Dedifferentiated amniotic fluid mesenchymal stem cell (primary cell): ENCODE data around the gene PRR35.

ENCODE experiments used
- DNase-seq: peaks from one replicate; pipeline ENCODE4 v3.0.0-alpha.2; 2016; ENCODE audit errors: extremely low spot score

The PRR35 gene

DNA sequence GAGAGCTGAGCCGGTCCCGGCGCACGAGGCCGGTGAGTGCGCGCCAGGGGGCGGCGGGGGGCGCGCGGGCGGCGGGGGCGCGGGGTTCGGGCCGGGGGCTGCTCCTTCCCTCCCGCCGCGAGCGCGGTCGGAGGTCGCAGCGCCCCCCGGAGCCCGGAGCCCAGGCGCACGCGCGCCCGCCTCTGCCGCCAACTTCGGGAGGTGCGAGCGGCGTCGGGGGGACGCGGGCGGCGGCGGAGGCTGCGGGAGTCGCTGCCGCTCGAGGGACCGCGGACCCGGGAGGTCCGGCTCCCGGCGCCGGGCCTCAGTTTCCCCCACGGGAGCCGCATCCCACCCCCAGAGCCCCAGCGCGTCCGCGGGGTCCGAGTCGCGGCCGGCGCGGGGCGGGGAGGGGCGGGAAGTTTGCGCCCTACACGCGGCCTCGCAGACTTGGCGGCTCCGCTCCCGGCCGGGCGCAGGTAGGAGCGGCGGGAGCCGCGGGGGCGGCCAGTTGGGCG is at the start of gene PRR35:
Gene PRR35 (plus strand): TSS at position 191 of the 497 bp plus-strand sequence. CDS start 2,901 bp downstream, outside the sequence.
- DNase-seq, result no peak

DNA sequence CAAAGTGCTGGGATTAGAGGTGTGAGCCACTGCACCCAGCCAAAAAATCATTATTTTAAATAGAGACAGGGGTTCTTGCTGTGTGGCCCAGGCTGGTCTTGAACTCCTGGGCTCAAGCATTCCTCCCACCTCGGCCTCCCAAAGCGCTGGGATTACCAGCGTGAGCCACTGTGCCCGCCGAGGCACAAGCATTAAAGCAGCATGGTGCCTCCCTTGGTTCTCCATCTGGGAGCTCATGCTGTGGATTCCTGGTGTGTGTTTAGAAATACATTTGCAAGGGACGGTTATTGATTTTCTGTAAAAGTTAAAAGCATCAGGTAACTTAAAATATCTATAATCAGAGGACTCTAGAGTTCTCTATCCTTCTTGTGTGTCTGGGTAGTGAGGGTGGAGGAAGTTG is 47.4 kb upstream of the PRR35 start:
- no peak for DNase-seq

DNA sequence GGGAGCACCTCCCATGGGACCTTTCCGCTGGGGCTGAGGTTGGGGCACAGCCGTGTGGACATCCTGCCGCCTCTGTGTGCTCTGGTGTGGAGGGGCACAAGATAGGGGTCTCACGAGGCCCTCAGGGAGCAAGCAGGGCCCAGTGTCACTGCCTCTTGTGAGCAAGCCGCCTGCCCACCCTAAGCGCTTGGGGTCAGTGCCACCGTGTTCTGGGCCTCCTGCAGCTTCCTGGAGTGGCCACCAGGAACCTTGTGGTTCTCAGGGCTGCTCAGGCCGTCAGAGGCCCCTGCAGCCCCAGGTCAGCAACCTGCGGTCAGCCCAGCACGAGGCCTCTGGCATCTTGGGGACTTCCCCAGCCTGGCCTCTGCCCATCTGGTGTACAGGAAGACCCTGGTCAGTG is 46.2 kb upstream of the PRR35 start:
- DNase-seq, result no peak

DNA sequence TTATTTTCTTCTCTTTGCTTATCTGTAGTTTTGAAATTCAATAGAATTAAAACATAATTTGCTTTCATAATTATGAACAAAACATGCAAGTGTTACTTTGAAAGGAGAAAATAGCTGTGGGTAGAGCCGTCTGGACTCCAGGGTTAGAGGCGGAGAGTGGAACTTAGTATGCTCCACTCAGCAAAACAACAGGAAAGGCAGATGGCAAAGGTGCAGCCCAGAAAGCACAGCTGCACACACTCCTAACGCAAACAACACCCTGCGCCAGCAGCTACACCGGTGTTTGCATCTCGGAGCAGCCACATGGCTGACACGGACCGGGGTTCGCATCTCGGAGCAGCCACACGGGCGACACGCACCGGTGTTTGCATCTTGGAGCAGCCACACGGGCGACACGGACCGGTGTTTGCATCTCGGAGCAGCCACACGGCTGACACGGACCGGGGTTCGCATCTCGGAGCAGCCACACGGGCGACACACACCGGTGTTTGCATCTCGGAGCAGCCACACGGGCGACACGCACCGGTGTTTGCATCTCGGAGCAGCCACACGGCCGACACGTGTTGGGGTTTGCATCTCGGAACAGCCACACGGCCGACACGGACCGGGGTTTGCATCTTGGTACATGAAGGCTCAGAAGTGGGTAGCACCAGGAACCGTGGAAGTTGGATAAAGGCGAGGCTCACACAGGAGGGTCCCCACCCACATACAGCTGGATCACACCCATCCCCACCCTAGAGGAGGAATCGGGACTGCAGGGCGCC is 44.8 kb upstream of the PRR35 start:
- no peak for DNase-seq

DNA sequence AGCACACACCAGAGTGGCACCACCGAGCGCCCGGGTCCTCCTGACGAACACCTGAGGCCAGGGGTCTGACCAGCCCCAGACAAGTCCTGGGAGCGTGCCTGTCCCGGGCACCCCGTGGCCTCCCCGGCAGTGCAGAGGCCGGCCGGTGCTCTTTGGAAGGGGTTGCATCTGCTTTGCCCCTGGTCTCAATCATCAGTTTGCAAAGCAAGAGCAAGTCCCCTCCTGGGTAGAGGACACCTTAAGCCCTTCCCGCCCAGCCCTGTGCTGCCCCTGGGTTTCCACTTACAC is 44.3 kb upstream of the PRR35 start:
- DNase-seq, result no peak

DNA sequence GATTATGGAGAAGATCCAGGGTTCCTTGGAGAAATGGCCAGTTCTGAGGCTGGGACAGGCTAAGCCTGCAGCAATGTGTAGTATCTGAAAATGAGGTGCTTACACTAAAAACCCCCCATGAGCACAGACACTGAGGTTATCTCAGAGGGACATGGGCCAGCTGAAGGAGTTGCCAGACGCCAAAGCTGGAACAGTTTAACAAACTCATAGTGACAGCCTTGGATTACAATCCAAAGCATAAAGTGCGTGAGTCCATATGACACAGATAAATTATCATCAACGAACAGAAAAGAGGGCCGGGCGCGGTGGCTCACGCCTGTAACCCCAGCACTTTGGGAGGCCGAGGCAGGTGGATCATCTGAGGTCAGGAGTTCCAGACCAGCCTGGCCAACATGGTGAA is 43.9 kb upstream of the PRR35 start:
- no peak for DNase-seq

DNA sequence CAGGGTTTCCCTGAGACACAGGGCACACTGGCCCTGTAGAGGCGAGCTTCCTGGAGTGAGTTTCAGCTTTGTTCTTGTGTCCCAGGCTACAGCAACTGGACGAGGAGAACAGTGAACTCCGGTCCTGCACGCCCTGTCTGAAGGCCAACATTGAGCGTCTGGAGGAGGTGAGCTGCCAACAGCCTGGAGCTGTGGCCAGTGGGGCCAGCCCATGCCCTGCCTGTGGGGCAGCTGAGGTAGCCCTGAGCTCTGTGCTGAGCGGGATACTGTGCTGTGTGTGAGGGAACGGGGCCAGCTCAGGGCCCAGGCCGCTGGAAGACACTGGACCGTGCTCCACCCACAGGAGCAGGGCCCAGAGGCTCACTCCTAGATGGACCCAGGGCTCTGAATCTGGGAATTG is 41.3 kb upstream of the PRR35 start:
- no peak for DNase-seq

DNA sequence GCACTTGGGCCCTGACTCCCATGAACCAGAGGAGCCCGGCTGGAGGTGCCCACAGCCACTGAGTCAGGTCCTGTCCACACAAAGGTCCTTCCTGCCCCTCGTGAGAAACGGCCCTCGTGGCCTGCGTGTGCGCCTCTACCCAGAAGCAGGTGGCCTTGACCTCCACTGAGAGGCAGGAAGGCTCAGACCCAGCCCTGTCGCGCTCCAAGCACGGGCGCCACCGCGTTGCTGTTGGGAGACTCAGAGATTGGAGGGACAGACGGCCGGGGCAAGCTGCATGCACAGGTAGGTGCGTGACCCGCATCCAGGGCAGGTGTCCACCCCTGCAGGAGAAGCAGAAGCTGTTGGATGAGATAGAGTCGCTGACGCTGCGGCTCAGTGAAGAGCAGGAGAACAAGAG is 40.8 kb upstream of the PRR35 start:
- no peak for DNase-seq

DNA sequence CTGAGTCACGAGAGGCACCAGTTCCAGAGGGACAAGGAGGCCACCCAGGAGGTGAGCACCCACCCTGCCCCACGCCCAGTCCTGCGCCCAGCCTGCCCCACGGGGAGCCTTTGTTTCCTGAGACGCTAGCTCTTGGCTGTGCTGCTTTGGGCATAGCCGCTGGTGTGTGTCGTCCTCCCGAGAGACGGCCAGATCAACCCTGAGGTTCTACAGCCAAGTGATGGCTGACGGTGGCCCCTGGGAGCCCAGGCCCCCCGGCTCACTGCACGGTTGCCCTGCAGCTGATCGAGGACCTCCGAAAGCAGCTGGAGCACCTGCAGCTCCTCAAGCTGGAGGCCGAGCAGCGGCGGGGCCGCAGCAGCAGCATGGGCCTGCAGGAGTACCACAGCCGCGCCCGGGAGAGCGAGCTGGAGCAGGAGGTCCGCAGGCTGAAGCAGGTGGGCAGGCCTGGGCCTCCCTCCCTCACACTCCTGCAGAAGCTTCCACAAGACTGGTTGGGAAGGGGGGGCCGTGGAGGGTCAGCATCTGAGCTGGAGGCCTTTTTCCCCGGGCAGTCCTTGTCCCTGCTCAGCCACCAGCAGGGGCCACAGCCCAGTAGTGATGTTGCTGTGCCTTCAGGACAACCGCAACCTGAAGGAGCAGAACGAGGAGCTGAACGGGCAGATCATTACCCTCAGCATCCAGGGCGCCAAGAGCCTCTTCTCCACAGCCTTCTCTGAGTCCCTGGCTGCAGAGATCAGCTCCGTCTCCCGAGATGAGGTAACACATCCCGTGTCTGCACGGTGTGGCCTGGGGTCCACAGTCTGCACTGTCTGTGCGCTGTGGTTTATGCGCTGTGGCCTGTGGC is 40.1 kb upstream of the PRR35 start:
- no peak for DNase-seq

DNA sequence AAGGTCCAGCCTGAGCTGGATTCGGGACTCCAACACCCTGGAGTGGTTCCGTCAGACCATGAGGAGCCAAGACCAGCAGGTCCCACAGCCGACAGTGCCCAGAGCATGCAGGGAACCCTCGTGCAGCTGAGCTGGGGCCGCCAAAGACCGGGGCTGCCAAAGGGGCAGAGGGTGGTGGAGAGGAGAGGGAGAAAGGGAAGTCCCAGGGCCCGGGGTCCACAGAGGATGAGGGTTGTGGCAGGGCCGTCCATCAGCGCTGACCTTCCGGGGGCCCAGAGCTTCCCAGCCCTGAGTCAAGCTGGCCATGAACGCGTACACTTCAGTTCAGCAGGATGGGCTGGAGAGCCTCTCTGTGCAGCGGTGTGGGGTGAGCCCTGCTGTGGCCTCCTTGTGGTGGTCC is 39.3 kb upstream of the PRR35 start:
- no peak for DNase-seq

DNA sequence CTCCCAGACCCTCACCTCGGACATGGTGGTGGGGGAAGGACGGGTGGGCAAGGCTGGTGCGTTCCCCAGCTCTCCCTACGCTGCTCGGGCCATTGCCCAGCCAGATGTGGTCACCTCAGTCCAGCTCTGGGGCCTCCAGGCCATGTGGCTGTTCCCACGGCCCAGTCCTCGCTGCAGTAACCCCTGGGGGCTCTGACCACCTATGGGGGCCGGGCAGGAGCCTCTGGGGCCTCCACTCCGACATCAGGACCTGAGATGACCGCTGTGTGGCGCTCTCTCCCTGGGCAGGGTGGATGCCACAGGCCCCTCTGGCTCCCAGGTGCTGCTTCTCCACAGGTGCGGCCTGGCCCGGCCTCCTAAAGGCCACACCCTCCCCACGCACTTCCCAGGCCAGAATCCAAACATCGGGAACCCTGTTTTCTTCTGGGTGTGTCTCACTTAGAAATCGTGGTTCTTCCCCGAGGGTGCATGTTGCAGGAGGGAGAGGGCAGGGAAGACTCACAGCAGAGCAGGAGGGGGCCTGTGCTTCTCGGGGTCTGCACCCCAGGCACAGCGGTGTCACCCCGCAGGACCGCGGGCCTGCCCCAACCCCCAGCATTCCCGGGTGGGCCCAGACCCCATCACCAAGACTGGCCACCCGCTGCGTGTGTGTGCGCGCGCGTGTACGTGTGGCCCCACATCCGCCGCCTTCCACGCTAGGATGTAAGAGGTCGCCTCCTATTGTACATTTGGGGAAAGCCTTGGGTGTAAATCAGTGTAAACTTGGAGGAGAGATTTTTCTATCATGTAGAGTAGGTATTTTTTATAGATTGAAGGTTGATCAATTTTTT is 38.6 kb upstream of the PRR35 start:
- no peak for DNase-seq

DNA sequence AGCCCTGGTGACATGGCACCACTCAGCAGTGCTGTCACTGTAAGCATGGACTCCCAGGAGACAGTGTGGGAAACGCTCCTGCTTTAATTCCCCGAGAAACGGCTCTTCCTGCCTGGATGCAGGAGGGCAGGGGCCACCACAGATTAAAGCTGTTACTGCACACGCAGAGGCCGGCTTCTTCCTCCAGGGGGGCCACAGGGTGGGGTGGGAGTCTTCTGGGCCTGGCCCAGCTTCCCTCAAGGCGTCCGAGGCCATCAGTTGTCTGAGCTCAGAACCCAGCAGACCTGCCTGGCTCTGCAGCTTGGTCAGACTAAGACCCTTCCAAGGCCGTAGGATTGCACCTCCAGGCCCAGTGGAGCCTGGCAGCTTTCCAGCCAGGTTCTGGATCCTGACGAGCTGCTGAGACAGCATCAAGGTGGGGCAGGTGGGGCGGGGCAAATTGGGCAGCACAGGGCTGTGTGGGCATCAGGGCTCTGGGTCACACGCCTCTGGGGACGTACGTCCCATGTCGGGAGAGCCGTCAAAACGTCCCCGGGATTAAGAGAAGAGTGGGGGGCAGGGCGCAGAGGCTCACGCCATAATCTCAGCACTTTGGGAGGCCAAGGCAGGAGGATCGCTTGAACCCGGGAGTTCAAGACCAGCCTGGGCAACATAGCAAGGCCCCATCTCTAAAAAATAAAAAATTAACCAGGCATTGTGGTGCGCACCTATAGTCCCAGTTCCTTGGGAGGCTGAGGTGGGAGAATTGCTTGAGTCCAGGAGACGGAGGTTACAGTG is 37.7 kb upstream of the PRR35 start:
- DNase-seq, result no peak

DNA sequence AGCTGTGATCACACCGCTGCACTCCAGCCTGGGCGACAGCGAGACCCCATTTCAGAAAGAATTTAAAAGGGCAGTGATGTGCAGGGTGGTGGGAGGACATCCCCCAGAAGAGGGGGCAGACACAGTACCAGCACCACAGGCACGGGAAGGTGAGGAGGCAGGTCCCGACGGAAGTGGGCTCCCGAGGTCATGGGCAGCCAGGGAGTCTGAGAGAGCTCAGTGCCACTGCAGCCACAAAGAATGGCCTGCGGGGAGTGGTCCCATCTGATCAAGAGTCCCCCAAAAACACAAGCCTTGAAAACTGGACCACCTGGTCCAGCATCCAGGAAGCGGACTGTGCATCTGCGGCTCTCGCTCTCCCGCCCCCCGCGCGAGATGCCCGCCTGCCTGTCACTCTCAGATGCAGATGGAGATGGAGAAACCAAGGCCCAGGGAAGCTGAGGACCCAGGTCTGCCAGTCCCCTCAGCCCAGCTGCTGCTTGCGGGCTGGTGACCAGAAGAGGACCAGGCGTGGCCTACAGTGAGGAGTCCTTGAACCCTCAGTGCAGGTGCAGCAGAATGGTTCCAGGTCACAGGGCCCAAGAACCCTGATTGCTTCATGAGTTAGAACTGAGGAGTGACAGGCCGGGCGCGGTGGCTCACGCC is 37.0 kb upstream of the PRR35 start:
- DNase-seq, result no peak

DNA sequence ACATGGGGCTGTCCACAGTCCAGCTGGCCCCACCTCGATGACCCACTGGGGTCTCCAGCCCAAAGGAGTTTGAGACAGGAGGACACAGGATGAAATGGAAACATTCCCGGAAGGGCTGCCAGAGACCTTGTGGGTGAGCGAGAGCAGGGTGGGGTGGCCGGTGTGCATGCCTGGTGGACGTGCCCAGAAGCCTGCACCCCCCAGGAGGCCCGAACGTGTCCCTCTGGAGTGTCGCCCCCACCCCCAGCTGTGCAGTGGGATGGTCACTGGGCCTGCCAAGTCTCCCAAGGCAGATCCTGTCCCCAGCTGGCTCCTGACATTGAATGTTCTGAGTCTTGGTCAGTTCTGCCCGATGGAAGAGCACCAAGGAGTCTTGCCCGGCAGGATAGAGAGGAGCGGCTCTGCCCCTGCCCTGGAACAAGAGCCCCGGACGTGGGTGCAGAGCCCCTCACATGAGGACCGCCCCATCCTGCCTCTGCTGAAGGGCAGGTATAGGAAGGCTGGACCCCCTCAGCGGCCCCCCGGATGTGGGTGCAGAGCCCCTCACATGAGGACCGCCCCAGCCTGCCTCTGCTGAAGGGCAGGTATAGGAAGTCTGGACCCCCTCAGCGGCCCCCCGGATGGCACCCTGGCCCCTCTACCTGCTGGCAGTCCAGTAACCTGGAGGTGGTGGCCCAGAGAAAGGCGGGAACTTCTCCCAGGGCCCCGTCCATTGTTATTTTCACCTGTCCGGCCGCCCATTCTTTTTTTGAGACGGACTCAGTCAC is 35.7 kb upstream of the PRR35 start:
- no peak for DNase-seq

DNA sequence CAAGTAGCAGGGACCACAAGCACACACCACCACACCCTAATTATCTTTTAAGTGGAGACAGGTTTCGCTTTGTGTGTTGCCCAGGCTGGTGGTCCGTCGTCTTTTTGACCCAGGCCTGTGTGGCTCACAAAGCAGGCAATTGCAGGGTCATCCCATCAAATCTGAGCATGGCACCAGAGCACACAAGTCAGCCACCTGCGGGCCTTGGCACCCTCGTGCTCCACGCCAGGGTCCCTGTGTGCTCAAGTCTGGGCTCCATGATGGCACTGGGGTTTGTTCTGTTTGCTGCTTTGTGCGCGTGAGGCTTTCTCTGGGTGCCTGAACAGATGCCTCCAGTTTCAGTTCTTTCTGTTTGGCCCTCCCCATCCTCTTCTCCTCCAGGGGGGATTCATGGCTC is 35.1 kb upstream of the PRR35 start:
- no peak for DNase-seq

DNA sequence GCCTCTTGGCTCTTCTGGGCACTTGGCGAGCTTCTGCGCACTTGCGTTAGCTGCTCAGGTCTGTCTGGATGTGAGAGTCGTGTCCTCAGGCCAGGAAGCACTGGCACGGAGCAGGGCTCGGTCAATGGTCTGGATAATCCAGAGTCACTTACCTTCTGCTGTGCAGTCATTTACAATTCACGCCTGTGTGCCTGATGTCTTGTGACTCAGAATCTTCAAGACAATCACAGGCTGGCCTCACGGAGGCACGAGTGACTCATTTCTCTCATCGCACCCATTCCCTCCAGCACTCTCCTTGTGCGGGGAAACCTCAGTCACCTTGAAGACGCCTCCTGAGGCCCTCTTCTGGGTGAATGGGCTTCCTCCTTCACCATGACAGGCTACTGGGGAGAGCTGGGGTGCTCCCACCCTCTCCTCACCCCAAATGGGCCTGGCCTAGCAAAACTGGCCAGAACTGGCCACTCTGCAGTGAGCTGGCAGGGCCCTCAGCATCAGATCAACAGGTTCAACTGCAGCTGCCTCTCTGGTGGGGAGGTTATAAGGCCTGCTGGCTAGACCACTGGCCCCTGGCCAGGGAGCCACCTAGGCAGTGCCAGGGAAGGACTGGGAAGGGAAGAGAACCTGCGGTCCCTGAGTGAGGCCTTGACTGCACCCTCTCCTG is 34.5 kb upstream of the PRR35 start:
- peak; percentile 66 for DNase-seq

DNA sequence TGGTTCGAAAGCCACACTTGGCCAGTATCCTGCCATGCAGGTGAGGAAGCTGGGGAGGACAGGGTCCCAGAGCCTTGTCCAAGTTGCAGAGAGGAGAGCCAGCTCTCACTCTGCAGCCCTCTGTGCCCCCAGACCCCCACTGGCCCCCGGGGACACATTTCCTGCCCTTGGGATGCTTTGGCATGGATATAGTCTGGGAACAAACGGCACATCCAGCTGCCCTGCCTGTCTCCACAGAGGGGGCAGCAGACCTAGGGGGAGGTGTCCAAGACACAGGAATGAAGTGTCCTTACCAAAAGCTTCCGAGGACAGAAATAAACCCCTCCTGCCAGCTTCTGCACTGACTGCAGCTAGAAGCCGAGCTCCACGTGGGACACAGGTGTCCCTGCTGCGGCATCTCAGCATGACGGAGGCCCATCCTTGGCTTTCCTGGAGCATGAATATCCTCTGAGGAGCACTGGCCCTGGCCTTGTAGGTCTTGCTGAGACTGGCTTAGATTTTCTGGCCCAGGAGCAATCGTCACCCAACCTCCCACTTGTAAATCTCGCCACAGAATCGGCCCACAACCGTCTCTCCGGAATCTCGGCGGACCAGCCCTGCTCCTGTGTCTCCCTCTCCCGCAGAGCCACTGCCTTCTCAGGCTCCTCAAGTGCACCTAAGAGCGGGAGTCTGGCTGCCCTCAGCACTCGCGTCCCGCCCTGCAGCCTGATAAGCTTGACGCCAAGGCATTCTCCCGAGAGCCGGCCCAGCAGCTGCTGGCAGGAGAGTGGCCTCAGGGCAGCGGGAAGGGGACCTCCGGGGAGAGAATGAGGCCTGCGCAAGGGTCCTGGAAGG is 33.8 kb upstream of the PRR35 start:
- DNase-seq, result no peak

DNA sequence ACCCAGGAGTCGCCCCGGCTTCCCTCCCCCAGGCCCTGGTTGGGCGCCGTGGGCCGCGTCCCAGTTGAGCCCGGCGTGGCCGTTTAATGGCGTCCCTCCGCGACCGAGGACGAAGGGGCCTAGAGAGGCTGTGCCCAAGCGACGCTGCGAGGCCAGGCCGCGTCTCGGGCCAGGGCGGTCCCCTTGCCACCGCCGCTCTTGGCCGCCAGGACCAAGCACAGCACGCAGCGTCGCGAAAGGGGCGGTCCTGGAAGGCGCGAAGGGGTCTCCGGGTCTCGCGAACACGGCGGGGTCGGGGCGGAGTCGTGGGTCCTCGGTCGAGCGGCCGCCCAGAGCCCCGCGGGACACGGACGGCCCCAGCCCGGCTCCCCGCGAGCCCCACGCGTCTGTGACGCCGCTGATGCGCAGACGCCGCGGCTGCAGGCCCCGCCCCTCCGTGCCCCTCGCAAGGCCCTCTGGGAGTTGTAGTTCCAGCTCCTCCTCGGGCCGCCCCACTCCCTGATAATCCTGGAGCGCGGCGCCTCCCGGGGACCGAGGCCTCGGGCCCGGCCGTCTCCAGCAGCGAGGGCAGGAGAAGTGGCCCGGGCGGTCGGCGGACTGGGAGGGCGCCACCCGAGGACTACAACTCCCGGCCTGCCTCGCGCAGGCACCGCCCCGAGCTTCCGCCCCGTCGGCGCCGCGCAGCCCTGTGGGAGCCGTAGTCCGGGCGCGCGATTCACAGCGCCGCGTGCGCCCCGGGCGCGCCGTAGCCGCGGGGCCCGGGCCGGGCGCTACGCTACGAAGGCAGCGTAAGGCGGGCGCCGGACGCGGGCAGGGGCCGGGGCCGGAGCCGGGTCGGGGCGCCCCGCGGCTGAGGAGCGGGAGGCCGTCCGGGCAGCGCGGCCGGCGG is 32.9 kb upstream of the PRR35 start, which contains the start of gene CAPN15:
Gene CAPN15 (plus strand): TSS at position 698 of the 889 bp plus-strand sequence. CDS start 19,127 bp downstream, outside the sequence.
- peak; percentile 82 for DNase-seq
